ENCODE data around the gene CA10. TPM values are rescaled to one million over a fixed set of nuclear protein-coding genes. Genes with fewer than 3 reads are reported as not detected.

Gene CA10
- total RNA-seq, 4 donors from 2014 or later, result not detected

- peaks cover 2 to 23% (median 16%) of the 10 kb centered on the region in 4 donors for H3K4me1 ChIP-seq
- TF ChIP-seq EP300 (IDR thresholded peaks at IDR 0.05) (no peak), POLR2A (IDR thresholded peaks at IDR 0.05; ENCODE audit: low read depth) (no peak), POLR2AphosphoS5 (IDR thresholded peaks at IDR 0.05) (no peak), CTCF (IDR thresholded peaks at IDR 0.05) (no peak)
- peaks cover 0 to 38% (median 29%) of the 10 kb centered on the region in 4 donors for H3K27me3 ChIP-seq
- DNase-seq (ENCODE audit: extremely low spot score), result no peak
- intact Hi-C loops (cut with DNase I), result no loop called here
- 67% methylated on average over 4 of the region's 4 CpGs for WGBS
- no peaks in the 10 kb centered on the region for H3K9me3 ChIP-seq
- no peaks in the 10 kb centered on the region for H3K36me3 ChIP-seq
- H3K27ac ChIP-seq (replicated peaks in 1 of 4), result no peak overlapping the region
- no peak overlapping the region for H3K4me3 ChIP-seq
Measured at GRCh38 chr17:52154466-52154865, 4.0 kb downstream of the CA10 start.

GRCh38 chr17:52150935-52151334 lies 7.6 kb downstream of the CA10 start:
- no peaks in the 10 kb centered on the region for H3K9me3 ChIP-seq
- no peak overlapping the region for H3K4me3 ChIP-seq
- peaks cover 0 to 2% (median under 1%) of the 10 kb centered on the region in 4 donors for H3K27me3 ChIP-seq
- no peak overlapping the region for H3K27ac ChIP-seq (replicated peaks in 1 of 4)
- no peaks in the 10 kb centered on the region for H3K36me3 ChIP-seq
- TF ChIP-seq POLR2AphosphoS5 (IDR thresholded peaks at IDR 0.05) (no peak), EP300 (IDR thresholded peaks at IDR 0.05) (no peak), POLR2A (IDR thresholded peaks at IDR 0.05; ENCODE audit: low read depth) (no peak), CTCF (IDR thresholded peaks at IDR 0.05) (no peak)
- DNase-seq (ENCODE audit: extremely low spot score), result no peak
- H3K4me1 ChIP-seq, result no peaks in the 10 kb centered on the region
- intact Hi-C loops (cut with DNase I), result no loop called here
- 66% methylated on average over 2 of the region's 2 CpGs for WGBS

- 96% methylated on average over 1 of the region's 1 CpG for WGBS
Measured at GRCh38 chr17:52149626-52150025, 8.9 kb downstream of the CA10 start.

GRCh38 chr17:52148969-52149351 lies 9.6 kb downstream of the CA10 start:
- H3K9me3 ChIP-seq, result no peaks in the 10 kb centered on the region
- 80% methylated on average over 1 of the region's 1 CpG for WGBS

More at GRCh38 chr17:52149626-52150025, 8.9 kb downstream of the CA10 start:
- Histone ChIP-seq H3K4me3 (no peak overlapping the region), H3K9me3 (no peaks in the 10 kb centered on the region), H3K4me1 (no peaks in the 10 kb centered on the region), H3K36me3 (no peaks in the 10 kb centered on the region), H3K27ac (replicated peaks in 1 of 4) (no peak overlapping the region), H3K27me3 (no peaks in the 10 kb centered on the region)
- intact Hi-C loops (cut with DNase I), result no loop called here
- no peak for TF ChIP-seq POLR2AphosphoS5 (IDR thresholded peaks at IDR 0.05)
- TF ChIP-seq POLR2A (IDR thresholded peaks at IDR 0.05; ENCODE audit: low read depth), result no peak
- no peak for TF ChIP-seq CTCF (IDR thresholded peaks at IDR 0.05)
- no peak for TF ChIP-seq EP300 (IDR thresholded peaks at IDR 0.05)
- no peak for DNase-seq (ENCODE audit: extremely low spot score)

More at GRCh38 chr17:52148969-52149351, 9.6 kb downstream of the CA10 start:
- DNase-seq (ENCODE audit: extremely low spot score), result no peak
- H3K27me3 ChIP-seq, result no peaks in the 10 kb centered on the region
- no peak for TF ChIP-seq EP300 (IDR thresholded peaks at IDR 0.05)
- TF ChIP-seq CTCF (IDR thresholded peaks at IDR 0.05), result no peak
- TF ChIP-seq POLR2AphosphoS5 (IDR thresholded peaks at IDR 0.05), result no peak
- TF ChIP-seq POLR2A (IDR thresholded peaks at IDR 0.05; ENCODE audit: low read depth), result no peak
- no peaks in the 10 kb centered on the region for H3K4me1 ChIP-seq
- H3K4me3 ChIP-seq, result no peak overlapping the region
- no peaks in the 10 kb centered on the region for H3K36me3 ChIP-seq
- no peak overlapping the region for H3K27ac ChIP-seq (replicated peaks in 1 of 4)
- intact Hi-C loops (cut with DNase I), result no loop called here
